Measurements from ENCODE around the gene PTPRE. TPM values are rescaled to one million over a fixed set of nuclear protein-coding genes. Genes with fewer than 3 reads are reported as not detected.

Gene PTPRE
- total RNA-seq, 1 experiment from 2014 or later = 11.6 TPM

- Histone ChIP-seq H3K4me3 (ENCODE audit: low read depth, low read length, poor library complexity, severe bottlenecking) (no peak overlapping the region), H3K27ac (ENCODE audit: low read depth, low read length, poor library complexity, severe bottlenecking) (no peak overlapping the region), H3K27me3 (replicated peaks; ENCODE audit: insufficient read depth, low read depth, low read length, poor library complexity) (no peaks in the 10 kb centered on the region), H3K9me3 (ENCODE audit: low read depth, low read length, poor library complexity, severe bottlenecking) (no peaks in the 10 kb centered on the region), H3K36me3 (ENCODE audit: insufficient read depth, low read length, poor library complexity, severe bottlenecking) (no peaks in the 10 kb centered on the region), H3K4me1 (ENCODE audit: insufficient read depth, low read length, poor library complexity, severe bottlenecking) (peaks cover 29% of the 10 kb centered on the region)
- intact Hi-C loops (cut with micrococcal nuclease; ENCODE audit: unreplicated experiment) = no loop called here
- ChIA-PET CTCF (no interaction called here), POLR2A (ENCODE audit: low non-redundant PET) (interaction anchor here (0.7 kb wide), 1 partner anchor 161 kb away, joined by 3 read pairs; no protein-coding TSS in a partner anchor)
- TF ChIP-seq, protein P1, sequence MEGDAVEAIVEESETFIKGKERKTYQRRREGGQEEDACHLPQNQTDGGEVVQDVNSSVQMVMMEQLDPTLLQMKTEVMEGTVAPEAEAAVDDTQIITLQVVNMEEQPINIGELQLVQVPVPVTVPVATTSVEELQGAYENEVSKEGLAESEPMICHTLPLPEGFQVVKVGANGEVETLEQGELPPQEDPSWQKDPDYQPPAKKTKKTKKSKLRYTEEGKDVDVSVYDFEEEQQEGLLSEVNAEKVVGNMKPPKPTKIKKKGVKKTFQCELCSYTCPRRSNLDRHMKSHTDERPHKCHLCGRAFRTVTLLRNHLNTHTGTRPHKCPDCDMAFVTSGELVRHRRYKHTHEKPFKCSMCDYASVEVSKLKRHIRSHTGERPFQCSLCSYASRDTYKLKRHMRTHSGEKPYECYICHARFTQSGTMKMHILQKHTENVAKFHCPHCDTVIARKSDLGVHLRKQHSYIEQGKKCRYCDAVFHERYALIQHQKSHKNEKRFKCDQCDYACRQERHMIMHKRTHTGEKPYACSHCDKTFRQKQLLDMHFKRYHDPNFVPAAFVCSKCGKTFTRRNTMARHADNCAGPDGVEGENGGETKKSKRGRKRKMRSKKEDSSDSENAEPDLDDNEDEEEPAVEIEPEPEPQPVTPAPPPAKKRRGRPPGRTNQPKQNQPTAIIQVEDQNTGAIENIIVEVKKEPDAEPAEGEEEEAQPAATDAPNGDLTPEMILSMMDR (conservative IDR thresholded peaks at IDR 0.05; ENCODE audit: low read depth, low read length) = no peak
- TF ChIP-seq EZH2 (IDR thresholded peaks at IDR 0.05; ENCODE audit: borderline replicate concordance, low read depth, low read length, poor library complexity, severe bottlenecking) = no peak
- no peak for DNase-seq (ENCODE audit: low spot score)
- BruUV-seq (replicated peaks) = no TSS peak
Measured at GRCh38 chr10:128029290-128029651, 122.4 kb downstream of the PTPRE start.

DNA sequence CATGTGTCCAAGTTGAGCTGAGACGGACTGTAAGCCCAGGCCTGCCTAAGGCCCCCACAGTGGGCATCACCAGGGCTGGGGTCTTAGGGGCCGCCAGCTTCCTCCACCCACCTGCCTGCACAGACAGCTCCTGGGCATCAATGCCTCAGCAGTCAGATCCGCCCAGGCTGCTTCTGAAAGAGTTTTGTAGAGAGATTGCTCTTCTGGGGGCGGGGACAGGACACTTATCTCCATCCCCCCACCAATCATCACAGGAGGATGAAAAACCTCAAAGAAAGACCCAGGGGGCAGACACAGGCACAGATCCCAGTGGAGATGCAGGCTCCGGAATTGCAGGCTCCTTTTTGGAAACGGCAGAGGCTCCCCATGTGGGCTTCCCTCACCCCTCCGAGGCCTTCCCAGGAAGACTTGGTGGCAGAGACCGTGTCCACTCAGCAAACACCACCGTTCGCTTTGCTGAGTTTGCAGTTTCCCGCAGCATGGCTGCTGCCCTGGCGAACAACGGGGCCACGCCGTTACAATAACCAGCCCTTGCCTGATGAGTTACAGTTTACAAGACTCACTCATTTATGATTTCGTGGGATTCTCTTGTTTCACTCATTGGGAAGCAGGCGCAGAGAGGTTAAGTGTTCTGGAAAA is 122.9 kb downstream of the PTPRE start:
- Histone ChIP-seq H3K4me3 (ENCODE audit: low read depth, low read length, poor library complexity, severe bottlenecking) (no peak overlapping the region), H3K9me3 (ENCODE audit: low read depth, low read length, poor library complexity, severe bottlenecking) (no peaks in the 10 kb centered on the region), H3K36me3 (ENCODE audit: insufficient read depth, low read length, poor library complexity, severe bottlenecking) (no peaks in the 10 kb centered on the region), H3K27me3 (replicated peaks; ENCODE audit: insufficient read depth, low read depth, low read length, poor library complexity) (no peaks in the 10 kb centered on the region), H3K4me1 (ENCODE audit: insufficient read depth, low read length, poor library complexity, severe bottlenecking) (peaks cover 23% of the 10 kb centered on the region), H3K27ac (ENCODE audit: low read depth, low read length, poor library complexity, severe bottlenecking) (no peak overlapping the region)
- POLR2A ChIA-PET (ENCODE audit: low non-redundant PET) = no interaction called here
- CTCF ChIA-PET = no interaction called here
- TF ChIP-seq, protein P1 (conservative IDR thresholded peaks at IDR 0.05; ENCODE audit: low read depth, low read length) = no peak
- no peak for TF ChIP-seq EZH2 (IDR thresholded peaks at IDR 0.05; ENCODE audit: borderline replicate concordance, low read depth, low read length, poor library complexity, severe bottlenecking)
- peak; percentile 54 for DNase-seq (ENCODE audit: low spot score)
- BruUV-seq (replicated peaks) = no TSS peak
- intact Hi-C loops (cut with micrococcal nuclease; ENCODE audit: unreplicated experiment) = no loop called here

DNA sequence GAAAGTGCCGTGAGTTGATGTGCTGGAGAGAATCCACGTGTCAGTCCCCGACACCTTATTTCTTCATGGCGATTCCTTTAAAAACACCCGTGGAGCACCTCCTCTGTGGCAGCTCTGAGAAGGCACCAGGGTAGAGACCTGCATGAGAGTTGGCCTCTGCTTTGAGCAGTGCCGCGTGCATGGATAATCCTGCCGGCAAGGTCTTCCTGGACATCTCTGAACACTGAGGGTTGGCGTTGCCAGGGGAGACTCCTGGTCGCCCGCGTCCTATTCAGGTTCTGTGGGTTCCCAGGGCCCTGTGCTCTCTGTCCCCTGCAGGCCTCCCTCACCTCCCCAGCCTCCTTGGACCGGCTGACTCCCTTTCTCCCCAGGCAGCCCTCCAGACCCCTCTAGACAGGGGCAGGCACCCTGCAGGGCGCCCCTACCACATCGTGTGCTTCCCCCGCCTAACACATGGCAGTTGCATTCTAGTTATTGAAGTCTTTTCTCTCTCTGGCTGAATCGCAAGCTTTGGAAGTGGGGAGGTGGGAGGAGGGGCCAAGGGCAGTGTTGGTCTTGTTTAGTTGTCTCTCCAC is 123.7 kb downstream of the PTPRE start:
- H3K9me3 ChIP-seq (ENCODE audit: low read depth, low read length, poor library complexity, severe bottlenecking) = no peaks in the 10 kb centered on the region
- no peak for DNase-seq (ENCODE audit: low spot score)
- peaks cover 15% of the 10 kb centered on the region for H3K4me1 ChIP-seq (ENCODE audit: insufficient read depth, low read length, poor library complexity, severe bottlenecking)
- intact Hi-C loops (cut with micrococcal nuclease; ENCODE audit: unreplicated experiment) = no loop called here
- no TSS peak for BruUV-seq (replicated peaks)
- no peaks in the 10 kb centered on the region for H3K27me3 ChIP-seq (replicated peaks; ENCODE audit: insufficient read depth, low read depth, low read length, poor library complexity)
- H3K4me3 ChIP-seq (ENCODE audit: low read depth, low read length, poor library complexity, severe bottlenecking) = no peak overlapping the region
- TF ChIP-seq, protein P1 (conservative IDR thresholded peaks at IDR 0.05; ENCODE audit: low read depth, low read length) = no peak
- TF ChIP-seq EZH2 (IDR thresholded peaks at IDR 0.05; ENCODE audit: borderline replicate concordance, low read depth, low read length, poor library complexity, severe bottlenecking) = no peak
- CTCF ChIA-PET = no interaction called here
- H3K36me3 ChIP-seq (ENCODE audit: insufficient read depth, low read length, poor library complexity, severe bottlenecking) = no peaks in the 10 kb centered on the region
- POLR2A ChIA-PET (ENCODE audit: low non-redundant PET) = no interaction called here
- H3K27ac ChIP-seq (ENCODE audit: low read depth, low read length, poor library complexity, severe bottlenecking) = no peak overlapping the region

Data from A673 (cell line).